C1 segment of cervical spinal cord (tissue), 14 donors: ENCODE measurements around the gene SAC3D1.

Experiments used
- DNase-seq, 14 donors: peaks; one replicate each; lab custom pipeline; 2025; lab: John Stamatoyannopoulos, UW

The SAC3D1 gene

DNA sequence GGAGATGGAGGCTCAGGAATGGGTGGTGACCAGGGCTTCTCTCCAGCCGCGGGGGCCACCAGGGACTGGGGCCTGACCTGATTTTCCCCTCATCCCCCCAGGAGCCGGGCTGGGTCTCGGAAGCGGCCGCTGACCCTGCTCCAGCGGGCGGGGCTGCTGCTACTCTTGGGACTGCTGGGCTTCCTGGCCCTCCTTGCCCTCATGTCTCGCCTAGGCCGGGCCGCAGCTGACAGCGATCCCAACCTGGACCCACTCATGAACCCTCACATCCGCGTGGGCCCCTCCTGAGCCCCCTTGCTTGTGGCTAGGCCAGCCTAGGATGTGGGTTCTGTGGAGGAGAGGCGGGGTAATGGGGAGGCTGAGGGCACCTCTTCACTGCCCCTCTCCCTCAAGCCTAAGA lies 46.8 kb downstream of the SAC3D1 start:
- DNase-seq: no peak

DNA sequence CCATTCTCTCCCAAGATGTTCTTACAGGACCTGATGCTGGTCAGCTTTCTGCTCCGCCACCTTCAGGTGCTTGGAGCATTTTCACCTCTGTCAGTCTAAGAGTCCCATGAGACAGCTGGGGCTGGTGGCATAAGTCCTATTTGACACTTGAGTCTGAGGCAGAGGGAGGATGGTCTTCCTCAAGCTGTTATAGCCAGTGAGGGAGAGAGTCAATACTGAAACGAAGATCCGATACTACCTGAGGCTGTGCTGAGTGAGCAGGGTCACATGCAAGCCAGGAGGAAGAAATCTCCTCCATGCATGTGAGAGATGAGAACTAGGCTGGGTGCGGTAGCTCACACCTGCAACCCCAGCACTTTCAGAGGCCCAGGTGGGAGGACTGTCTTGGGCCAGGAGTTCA lies 48.6 kb downstream of the SAC3D1 start:
- DNase-seq: no peak

DNA sequence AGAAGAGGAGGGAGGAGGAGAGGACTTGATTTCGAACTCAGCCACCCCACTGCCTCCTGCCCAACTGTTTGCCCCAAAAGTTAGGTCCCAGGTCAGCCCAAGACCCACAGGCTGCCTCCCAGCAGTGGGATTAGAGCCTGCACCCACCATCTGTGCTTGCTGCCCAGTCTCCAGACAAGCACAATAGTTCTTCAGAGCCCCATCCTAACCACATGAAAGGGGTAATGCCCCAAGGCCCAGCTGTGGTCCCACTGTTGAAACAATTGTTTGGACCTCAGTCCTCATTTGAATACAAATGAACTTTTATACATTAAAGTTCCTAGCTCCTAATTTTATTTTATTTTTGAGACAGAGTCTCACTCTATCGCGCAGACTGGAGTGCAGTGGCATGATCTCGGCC lies 49.6 kb downstream of the SAC3D1 start:
- peak in 6 of 14 donors; percentile 2 to 42 (median 21) for DNase-seq
